ENCODE results near the gene ASB2. TPM values are rescaled to one million over a fixed set of nuclear protein-coding genes. Genes with fewer than 3 reads are reported as not detected.

The ASB2 gene
- total RNA-seq, 1 donor from 2014 or later: 0.67 TPM

GRCh38 chr14:93915070-93915705, 61.2 kb downstream of the ASB2 start:
- peaks cover 11% of the 10 kb centered on the region for H3K9me3 Mint-ChIP-seq (ENCODE audit: low read depth)
- H3K4me3 Mint-ChIP-seq (ENCODE audit: unreplicated experiment): no peak overlapping the region
- TF ChIP-seq CTCF (IDR thresholded peaks at IDR 0.05): no peak
- peaks cover 3% of the 10 kb centered on the region for H3K36me3 Mint-ChIP-seq (ENCODE audit: low read depth)
- DNase-seq (ENCODE audit: low spot score): no peak
- H3K27me3 Mint-ChIP-seq (ENCODE audit: low read depth): peaks cover 21% of the 10 kb centered on the region
- H3K27ac Mint-ChIP-seq (ENCODE audit: unreplicated experiment): no peak overlapping the region
- H3K4me1 Mint-ChIP-seq (ENCODE audit: low read depth): no peaks in the 10 kb centered on the region

GRCh38 chr14:93914278-93914677, 62.1 kb downstream of the ASB2 start:
- H3K27me3 Mint-ChIP-seq (ENCODE audit: low read depth): peaks cover 17% of the 10 kb centered on the region

GRCh38 chr14:93912782-93913181, 63.6 kb downstream of the ASB2 start:
- H3K36me3 Mint-ChIP-seq (ENCODE audit: low read depth): no peaks in the 10 kb centered on the region
- no peak overlapping the region for H3K4me3 Mint-ChIP-seq (ENCODE audit: unreplicated experiment)
- no peak for TF ChIP-seq CTCF (IDR thresholded peaks at IDR 0.05)
- peaks cover 3% of the 10 kb centered on the region for H3K9me3 Mint-ChIP-seq (ENCODE audit: low read depth)
- H3K27me3 Mint-ChIP-seq (ENCODE audit: low read depth): peaks cover 15% of the 10 kb centered on the region
- H3K4me1 Mint-ChIP-seq (ENCODE audit: low read depth): no peaks in the 10 kb centered on the region
- no peak for DNase-seq (ENCODE audit: low spot score)
- H3K27ac Mint-ChIP-seq (ENCODE audit: unreplicated experiment): no peak overlapping the region

More at GRCh38 chr14:93914278-93914677, 62.1 kb downstream of the ASB2 start:
- Mint-ChIP-seq H3K4me3 (ENCODE audit: unreplicated experiment) (no peak overlapping the region), H3K9me3 (ENCODE audit: low read depth) (peaks cover 7% of the 10 kb centered on the region), H3K4me1 (ENCODE audit: low read depth) (no peaks in the 10 kb centered on the region), H3K36me3 (ENCODE audit: low read depth) (no peaks in the 10 kb centered on the region), H3K27ac (ENCODE audit: unreplicated experiment) (no peak overlapping the region)
- TF ChIP-seq CTCF (IDR thresholded peaks at IDR 0.05): no peak
- no peak for DNase-seq (ENCODE audit: low spot score)

GRCh38 chr14:93911975-93912615, 64.3 kb downstream of the ASB2 start:
- DNase-seq (ENCODE audit: low spot score): no peak
- Mint-ChIP-seq H3K4me1 (ENCODE audit: low read depth) (no peaks in the 10 kb centered on the region), H3K27ac (ENCODE audit: unreplicated experiment) (peak overlapping the region; percentile 20), H3K27me3 (ENCODE audit: low read depth) (peaks cover 14% of the 10 kb centered on the region), H3K4me3 (ENCODE audit: unreplicated experiment) (no peak overlapping the region), H3K36me3 (ENCODE audit: low read depth) (no peaks in the 10 kb centered on the region), H3K9me3 (ENCODE audit: low read depth) (peaks cover 3% of the 10 kb centered on the region)
- no peak for TF ChIP-seq CTCF (IDR thresholded peaks at IDR 0.05)

- Mint-ChIP-seq H3K27me3 (ENCODE audit: low read depth) (peaks cover 17% of the 10 kb centered on the region), H3K27ac (ENCODE audit: unreplicated experiment) (no peak overlapping the region), H3K4me3 (ENCODE audit: unreplicated experiment) (no peak overlapping the region), H3K9me3 (ENCODE audit: low read depth) (peaks cover 3% of the 10 kb centered on the region), H3K4me1 (ENCODE audit: low read depth) (no peaks in the 10 kb centered on the region), H3K36me3 (ENCODE audit: low read depth) (no peaks in the 10 kb centered on the region)
- no peak for TF ChIP-seq CTCF (IDR thresholded peaks at IDR 0.05)
- no peak for DNase-seq (ENCODE audit: low spot score)
Measured at GRCh38 chr14:93909429-93910128, 66.8 kb downstream of the ASB2 start.

Measured in chondrocyte (in vitro differentiated cells).